HCEC 1CT (cell line): ENCODE data around the gene PTPRN2.

Experiments
- DNase-seq: peaks from one replicate; pipeline ENCODE4 v3.0.0-alpha.2; 2017

PTPRN2 gene

DNA sequence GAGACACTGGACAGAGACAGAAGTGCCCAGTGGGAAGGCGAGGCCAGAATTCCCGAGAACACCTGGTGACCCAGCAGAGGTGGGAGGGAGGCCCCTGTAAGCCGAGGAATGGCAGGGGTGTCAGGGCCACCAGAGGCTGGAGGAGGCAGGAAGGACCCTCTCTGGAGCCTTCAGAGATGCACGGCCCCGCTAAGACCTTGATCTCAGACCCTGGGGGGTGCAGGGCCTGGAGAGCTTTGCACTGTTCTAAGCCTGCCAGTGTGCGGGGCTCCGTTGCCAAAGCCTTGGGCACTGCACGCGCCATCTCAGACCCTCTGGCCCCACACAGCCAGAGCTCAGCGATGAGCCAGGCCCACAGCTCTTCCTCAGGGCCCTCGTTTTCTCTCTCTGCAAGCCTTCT, 557.1 kb downstream of the PTPRN2 start:
- no peak for DNase-seq

DNA sequence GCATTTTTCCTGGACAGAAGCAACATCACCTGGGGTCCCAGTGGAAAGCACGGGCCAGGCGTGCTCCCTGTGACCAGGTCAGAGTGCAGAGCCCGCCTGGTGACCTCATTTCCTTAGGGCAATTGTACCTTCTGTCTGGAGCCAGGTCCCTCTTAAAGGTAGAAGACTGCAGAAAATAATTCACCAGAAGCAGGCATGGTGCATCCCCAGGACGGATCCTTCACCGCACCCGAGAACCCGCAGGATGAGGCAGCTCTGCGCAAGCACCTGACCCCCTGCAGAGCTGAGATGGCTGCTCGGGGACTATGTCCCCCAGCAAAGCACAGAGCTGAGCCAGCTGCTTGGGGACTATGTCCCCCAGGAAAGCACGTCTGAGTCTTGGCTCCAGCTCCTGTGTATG, 557.6 kb downstream of the PTPRN2 start:
- DNase-seq = no peak

DNA sequence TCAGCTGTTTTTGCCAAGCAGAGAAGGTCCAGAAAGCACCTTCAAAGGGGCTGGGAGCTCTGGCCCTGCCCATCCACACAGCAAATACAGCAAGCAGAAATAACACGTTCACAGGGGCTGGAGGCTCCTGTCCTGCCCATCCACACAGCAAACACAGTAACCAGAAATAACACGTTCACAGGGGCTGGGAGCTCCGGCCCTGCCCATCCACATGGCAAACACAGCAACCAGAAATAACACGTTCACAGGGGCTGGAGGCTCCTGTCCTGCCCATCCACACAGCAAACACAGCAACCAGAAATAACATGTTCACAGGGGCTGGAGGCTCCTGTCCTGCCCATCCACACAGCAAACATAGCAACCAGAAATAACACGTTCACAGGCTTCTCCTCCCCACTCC, 558.1 kb downstream of the PTPRN2 start:
- DNase-seq = no peak

DNA sequence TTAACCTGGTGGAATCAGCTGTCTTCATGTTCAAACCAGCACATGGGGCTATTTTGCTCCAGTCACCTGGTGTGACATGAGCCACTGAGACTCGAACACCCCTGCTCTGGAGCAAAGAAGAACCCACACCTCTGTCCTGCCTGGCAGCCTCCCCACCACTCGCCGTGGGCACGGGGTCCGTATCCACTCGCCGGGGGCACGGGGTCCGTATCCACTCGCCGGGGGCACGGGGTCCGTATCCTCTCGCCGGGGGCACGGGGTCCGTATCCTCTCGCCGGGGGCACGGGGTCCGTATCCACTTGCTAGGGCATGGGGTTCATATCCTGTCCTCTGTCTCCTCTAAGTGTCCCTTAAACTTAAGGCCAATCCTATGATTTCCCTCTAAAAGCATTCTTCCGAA, 558.7 kb downstream of the PTPRN2 start:
- DNase-seq = no peak

DNA sequence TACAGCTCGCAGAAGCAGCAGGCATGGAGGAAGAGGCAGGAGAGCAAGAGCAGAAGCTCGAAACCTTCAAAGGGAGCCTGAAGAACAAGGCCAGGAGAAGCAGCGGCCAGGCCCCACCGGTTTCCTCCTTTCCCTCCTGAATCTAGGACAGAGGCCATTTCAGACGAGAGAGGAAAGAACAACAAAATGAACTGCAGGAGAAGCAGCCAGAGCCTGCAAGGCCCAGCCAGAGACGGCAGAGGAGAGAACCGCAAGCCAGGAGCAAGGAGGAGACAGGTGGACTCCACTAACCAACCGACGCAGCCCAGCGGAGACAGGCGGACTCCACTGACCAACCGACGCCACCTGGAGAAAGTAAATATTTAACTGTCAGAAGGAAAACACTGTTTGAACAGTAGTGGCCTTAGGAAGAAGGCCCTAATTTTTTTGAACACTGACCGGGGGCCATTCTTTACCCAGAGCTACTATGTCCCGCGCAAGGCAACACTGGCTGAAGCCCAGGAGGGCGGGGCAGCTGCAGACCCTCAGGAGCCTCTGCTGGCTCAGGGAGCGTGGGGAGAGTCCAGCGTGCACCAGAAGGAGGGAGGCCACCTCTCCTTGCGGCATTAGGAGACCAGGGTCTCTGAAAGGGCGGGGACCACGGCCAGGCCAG, 559.2 kb downstream of the PTPRN2 start:
- no peak for DNase-seq

DNA sequence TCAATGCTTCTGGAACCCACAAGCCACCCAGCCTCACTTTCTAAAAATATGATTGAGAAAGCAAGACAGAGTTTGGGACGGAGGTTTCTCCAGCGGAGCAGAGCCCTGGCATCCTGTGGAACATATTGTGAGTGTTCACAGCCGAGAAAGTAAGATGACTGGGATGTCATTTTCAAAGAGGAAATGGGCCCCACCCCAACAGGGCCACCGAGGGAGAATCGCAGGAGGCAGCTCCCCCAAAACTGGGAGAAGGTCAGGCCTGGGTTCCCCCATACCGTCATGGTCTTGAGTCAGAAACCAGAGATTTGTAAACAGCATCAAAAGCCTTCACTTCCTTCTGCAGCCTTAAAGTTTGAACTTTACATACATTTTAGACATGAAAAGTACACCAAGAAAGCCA, 560.0 kb downstream of the PTPRN2 start:
- no peak for DNase-seq

DNA sequence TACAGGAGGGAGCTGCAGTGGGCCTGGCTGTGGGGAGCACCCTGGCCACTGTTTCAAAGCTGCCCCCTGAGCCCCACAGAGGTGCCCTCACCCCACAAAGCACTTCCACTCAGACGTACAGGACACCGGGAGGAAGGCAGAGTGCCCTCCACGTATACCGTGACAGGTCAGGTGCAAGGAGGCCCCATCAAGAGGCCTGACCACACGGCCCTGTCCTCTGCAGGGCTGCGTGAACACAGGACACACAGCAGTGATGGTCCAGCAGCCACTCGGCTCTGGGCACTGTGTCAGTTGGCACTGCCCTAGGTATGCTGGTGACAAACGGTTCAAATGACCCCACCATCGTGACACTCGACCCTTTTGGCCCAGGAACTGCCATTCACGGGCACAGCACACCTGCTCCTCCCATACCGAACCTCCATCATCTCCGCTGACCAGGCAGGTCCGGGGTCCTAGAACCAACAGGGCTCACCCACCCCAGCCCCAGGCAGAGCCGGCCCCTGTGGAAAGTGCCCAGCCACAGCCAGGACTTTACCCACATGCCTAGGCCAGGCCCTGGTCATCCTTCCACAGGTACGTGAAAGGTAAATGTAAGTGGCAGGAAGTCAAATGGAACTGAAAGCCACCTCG, 560.9 kb downstream of the PTPRN2 start:
- no peak for DNase-seq

DNA sequence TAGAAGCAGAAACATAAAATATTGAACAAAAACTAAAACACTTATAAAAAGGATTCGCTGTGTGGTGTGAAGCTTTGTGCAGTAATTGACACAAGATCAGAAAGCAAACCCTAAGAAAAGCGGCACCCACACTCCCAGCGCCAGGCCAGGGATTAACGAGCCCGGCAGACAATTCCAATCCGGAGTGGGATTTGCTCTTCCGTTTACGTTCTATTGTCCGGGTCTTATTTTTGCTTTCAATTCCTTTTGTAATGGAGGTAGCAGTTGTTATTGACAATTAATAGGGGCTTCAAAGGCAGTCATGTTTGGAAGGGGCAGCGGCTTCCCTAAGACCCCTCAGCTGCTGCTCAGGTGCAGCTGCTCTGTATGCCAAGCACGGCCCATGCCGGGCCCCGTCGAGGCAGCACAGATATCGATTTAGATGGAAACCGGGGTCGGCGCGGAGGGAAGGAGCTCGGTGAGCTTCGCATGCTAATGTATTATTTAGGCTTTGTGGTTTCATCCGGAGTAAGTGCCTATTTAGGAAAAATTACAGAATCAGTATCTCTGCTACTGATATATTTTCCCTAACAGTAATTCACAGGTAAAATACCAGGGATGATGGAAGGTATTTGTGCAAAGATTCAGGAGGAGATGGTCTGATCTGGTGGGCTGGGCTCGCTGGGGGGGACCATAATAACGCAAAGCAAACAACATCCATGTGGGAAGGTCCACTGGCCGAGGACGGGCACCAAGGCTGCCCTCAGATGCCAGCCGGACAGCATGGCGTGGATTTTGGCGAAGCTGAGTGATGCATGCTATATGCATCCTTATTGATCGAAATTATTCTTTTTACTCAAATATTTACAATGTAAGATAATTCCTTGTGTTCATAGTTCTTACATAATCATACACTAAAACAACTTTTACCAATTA, 561.7 kb downstream of the PTPRN2 start:
- DNase-seq = no peak

DNA sequence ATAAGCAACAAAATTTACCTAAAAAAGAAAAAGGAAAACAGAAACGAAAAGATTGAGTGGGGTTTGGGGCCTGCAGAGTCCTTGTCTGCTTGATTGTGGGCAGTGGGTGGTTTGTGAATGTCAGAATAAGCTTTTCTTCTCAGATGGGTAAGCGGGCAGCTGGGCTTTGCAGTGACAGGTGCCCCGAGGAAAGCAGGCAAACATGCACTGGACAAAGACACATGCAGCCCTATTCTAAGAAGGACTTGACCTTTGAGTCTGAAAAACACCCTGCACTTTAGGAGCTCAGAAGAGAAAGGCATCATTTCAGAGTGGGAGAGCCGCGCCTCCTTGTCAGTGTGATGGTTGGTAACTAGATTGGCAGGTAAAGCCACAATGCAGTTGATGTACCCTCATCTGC, 562.7 kb downstream of the PTPRN2 start:
- no peak for DNase-seq

DNA sequence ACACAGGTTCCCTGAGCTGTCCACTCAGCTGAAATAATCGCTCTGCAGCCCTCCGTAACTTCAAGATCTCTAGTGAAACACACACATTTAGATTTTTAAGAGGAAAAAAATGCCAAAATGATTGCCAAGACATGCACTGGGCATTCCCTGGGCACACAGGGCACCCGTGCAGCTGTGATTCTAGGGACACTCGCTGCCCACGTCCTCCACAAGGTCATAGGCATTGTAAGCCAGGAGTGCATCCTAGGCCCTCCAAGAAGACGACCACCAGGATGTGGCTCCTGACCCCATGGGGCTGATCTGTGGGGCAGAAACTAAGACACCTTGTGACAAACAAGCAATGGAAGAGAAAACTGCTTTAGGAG, 563.3 kb downstream of the PTPRN2 start:
- DNase-seq = no peak

DNA sequence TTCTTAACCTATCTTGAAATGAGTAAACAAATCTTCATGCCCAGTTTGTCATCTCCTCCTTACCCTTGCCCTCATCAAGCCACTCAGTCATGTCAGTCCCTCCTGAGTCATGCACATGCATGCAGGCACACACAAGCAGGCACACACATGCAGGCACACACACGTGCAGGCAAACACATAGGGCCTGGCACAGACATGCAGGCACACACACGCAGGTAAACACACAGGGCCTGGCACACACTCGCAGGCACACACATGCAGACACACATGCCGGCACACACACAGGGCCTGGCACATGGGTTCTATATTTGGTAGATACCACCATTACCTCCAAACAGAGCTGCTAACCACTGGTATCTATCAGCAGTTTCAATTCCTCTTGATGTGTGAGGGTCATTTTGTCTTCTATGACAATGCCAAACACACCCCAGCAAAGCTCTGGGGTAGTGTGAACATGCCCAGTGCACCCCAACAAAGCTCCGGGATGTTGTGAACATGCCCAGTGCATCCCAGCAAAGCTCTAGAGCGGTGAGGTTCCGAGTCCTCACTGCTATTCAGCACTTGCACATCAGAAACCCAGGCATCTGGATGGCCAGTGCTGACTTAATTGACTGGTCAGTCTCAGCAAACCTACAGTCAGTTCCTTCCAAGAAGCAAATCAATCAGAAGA, 563.8 kb downstream of the PTPRN2 start:
- no peak for DNase-seq

DNA sequence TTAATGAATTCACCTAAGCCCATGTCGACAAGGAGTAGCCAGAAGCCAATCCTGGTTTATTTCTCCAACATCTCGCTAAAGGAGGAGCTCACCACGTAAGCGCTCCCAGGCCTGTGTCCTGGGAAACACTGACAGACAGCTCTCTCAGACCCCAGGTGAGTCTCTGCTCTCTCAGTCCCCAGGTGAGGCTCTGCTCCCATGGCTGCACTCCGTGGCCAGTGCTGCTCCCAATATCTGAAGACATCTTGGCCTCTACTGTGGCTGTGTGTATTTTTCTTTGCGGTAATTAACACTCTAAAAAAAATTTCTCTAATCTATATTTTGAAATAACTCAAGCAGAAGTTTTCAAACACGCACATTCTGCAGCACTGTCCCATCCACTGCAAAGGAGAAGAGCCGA, 564.5 kb downstream of the PTPRN2 start:
- DNase-seq = no peak

DNA sequence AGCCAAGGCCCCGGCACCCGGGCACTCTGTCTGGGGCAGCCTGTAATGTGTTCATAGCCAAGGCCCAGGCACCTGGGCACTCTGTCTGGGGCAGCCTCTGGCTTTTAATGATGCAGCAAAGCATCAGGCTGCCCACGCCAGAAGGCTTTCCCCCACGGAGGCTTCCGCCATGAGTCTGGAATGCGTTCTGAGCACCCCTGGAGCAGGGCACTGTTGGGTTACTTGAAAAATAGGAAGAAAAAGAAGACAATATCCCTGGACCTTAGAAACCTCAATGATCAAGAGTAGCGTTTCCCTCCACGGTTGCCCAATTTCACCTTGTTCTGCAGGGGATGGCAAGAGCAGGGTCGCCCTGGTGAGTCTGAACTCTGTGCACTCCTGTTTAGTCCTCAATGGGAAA, 565.0 kb downstream of the PTPRN2 start:
- no peak for DNase-seq

DNA sequence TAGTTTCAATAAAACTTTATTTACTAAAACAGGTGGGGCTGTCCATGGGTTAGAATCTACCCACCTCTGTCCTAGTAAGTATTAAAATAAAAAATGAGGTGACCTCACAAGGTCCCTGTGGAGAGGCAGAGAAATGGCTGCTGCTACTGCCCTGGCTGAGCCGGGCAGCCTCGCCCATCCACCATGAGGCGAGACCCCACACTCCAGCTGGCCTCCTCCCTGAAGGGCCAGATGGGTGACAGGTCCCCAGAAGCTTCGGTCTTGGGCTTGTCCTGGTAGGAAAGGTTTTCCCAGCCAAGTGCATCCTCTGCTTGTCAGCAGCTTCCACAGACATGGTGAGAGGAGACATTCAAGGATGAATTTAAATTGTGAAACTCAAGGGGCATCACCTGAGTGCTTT, 565.8 kb downstream of the PTPRN2 start:
- DNase-seq = no peak

DNA sequence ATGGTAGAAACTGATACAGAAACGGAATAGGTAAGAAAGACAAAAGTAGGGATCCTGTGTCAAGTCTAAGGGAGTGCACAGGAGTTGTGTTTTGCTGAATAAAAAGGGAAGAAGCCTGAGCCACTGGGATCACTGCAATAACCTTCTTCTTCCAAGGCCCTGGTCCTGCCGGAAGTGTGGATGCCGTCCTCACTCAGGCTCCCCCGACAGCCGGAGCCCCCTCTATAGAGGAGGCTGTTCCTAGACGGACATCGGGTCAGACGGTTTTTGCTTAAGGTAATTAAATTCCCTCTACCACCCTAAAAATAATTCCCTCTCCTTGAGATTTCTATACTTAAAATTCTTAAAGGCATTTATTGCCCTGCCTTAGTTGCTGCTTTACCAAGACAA, 566.9 kb downstream of the PTPRN2 start:
- DNase-seq = no peak

DNA sequence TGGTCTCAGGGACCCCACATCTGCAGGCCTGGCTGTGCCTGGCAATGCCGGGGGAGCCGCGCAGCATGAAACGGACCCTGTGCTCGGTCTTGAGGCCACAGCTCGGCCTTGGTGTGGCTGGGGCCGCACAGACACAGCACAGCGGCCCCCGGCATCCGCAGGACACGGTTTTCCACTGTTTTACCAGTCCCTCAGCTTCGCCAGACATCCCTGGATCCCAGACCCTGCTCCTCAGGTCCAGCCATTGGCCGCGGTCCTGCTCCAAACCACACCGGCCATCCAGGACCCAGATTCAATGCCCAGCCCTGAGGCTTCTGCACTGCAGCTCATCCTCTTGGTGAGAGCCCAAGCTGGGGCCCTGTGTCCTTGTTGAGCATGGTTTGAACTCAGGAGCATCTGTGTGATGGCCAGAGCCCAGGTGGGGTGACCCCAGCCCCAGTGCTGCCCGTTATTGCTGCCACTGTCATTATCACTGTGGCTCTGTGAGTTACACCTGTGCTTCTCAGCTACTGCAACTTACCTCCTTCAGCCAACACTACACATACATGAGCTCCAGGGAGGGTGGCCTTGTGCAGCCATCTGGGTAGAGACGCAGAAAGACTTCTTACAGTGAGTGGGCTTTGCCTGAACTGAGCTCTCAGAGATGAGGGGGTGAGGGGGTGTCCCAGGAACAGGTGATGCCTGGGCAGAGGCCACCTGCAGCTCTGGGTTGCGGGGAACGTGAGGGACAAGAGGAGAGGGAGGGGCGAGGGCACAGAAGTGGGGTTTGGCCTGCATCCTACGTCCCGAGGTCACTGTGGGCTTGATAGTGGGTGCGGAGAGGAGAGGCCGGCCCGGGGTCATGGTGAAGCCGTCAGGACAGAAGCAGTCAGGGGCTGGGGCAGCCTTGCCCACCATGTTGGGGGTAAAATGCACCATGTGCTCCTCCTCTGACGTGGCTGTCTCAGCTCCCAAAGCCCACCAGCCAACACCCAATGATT, 567.6 kb downstream of the PTPRN2 start:
- DNase-seq = no peak

DNA sequence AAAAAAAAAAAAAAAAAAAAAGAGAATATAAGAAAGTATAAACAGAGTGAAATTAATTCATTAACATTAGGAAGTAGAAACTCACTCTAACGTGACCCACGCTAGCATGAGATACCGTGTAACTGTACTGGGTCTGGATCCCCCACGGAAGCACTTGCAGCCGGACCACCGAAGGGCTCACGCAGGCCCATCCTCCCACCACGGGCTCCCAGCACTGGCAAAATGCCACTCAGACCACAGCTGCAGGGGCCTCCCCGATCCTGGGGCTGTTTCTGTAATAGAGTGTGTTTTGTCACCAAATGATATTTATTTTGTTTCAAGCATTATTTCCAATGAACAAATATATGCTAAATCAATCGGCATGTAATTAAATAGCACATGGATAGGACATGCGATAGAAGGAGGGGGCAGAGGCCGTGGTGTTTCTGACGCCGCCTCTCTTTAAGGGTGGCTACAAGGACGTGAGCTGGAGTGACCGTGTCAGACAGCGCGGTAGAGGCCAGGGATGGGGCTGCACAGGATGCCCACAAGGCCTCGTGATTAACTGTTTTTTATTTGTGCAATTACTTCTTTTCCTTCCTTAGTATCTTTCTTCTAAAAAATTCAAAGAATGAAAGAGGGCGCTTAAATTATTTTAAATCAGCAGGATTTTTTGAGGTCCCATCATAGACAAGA, 568.5 kb downstream of the PTPRN2 start:
- no peak for DNase-seq

DNA sequence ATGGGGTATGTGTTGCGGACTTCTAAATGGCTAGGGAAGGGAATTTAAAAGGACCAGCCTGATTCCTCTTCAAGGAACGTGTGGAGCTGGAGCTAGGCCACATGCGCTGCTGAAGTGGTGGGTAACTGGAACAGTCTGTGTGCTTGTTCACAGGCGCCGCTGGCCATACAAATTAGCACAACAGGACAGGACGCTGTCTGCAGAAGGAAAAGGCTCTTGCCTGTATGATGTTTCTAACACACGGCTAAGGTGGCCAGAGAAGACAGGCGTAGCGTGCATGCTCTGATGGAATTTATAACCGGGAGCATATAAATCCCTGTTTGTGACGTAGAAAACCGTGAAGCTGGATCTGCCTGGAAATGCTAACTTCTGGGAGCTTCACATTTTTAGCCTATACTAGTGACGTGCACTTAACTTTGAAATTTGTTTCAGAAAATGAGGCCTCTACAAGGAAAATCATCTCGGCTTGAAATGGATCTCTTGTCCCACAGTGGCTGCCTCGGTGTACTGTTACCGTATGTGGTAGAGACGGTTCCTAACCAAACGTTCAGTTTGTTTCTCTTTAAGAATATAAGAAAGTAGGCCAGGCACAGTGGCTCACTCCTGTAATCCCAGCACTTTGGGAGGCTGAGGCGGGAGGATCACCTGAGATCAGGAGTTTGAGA, 569.4 kb downstream of the PTPRN2 start:
- no peak for DNase-seq

DNA sequence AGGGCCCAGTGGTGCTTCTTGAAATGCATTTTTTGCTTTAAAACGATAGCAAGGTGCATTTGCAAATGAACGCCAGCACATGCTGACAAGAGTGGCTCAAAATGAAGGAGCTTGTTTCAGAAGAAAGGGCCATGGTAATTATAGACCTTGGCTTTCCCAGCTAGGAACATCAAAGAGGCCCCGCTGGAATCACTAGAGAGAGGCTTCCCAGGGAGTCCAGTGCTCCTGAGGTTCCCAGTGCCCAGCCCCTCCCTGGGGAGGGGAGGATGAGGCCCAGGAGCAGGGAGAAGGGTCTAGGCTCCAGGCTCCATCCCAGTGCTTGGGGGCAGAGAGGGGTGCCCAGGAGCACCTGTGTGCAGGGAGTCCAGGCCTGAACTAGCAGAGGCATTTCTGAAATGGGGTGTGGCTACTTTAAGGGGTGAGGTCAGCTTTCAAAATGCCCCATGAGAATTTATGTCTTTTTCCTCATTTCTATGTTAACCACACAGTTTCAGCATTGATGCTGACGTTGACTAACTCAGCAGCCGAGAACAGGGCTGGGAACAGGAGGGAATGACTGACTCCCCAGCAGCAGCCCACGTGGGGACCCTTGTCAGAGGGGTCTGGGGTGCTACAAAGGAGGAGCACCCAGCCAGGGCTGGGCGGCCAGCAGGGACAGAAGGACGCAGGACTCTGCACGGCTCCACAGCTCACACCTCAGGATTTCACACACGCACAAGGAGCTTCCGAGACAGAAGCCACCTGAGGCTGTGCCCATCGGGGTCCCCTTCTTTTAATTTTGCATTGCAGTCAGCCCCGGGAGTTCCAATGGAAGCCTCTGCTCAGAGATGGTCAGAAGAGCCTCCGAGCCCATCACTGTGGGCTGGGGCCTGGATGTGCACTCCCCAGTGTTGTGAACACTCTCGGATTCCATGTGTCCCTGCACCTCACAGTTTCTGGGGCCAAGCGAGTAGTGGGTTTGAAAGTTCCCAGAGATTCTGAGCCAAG, 570.2 kb downstream of the PTPRN2 start:
- no peak for DNase-seq
